ENCODE results near the gene LRRC14B. TPM values are rescaled to one million over a fixed set of nuclear protein-coding genes. Genes with fewer than 3 reads are reported as not detected.
"Not testable (repeated sequence)": the region's sequence is repeated elsewhere in the genome, so short reads cannot be mapped to it uniquely, and the experiment has no call there.

Gene LRRC14B
- total RNA-seq, 2 donors from 2014 or later, result not detected

- H3K9me3 ChIP-seq, result no peaks in the 10 kb centered on the region
- no peaks in the 10 kb centered on the region for H3K4me1 ChIP-seq (ENCODE audit: control insufficient read depth in 1 of 2, low read depth in 2 of 2)
- H3K36me3 ChIP-seq, result no peaks in the 10 kb centered on the region
- no peak for TF ChIP-seq CTCF (IDR thresholded peaks at IDR 0.05)
- no peak for ATAC-seq (ENCODE audit: insufficient number of reproducible peaks, low FRiP score, low read depth)
- no peak overlapping the region for H3K4me3 ChIP-seq
- DNase-seq (ENCODE audit: low spot score), result no peak
- no peaks in the 10 kb centered on the region for H3K27me3 ChIP-seq (replicated peaks; ENCODE audit: insufficient read depth)
- H3K27ac ChIP-seq, result no peak overlapping the region
These were observed 27.5 kb upstream of the LRRC14B start for GRCh38 chr5:163841-164240.

GRCh38 chr5:164244-164643 lies 27.1 kb upstream of the LRRC14B start:
- Histone ChIP-seq H3K9me3 (no peaks in the 10 kb centered on the region), H3K4me1 (ENCODE audit: control insufficient read depth in 1 of 2, low read depth in 2 of 2) (no peaks in the 10 kb centered on the region), H3K4me3 (no peak overlapping the region), H3K27ac (no peak overlapping the region), H3K36me3 (no peaks in the 10 kb centered on the region), H3K27me3 (replicated peaks; ENCODE audit: insufficient read depth) (no peaks in the 10 kb centered on the region)
- ATAC-seq (ENCODE audit: insufficient number of reproducible peaks, low FRiP score, low read depth) (no peak), DNase-seq (ENCODE audit: low spot score) (no peak)
- no peak for TF ChIP-seq CTCF (IDR thresholded peaks at IDR 0.05)

- not testable (repeated sequence) for H3K27ac ChIP-seq; H3K4me3 ChIP-seq; H3K9me3 ChIP-seq; H3K36me3 ChIP-seq; H3K4me1 ChIP-seq (ENCODE audit: control insufficient read depth in 1 of 2, low read depth in 2 of 2); ATAC-seq (ENCODE audit: insufficient number of reproducible peaks, low FRiP score, low read depth); H3K27me3 ChIP-seq (replicated peaks; ENCODE audit: insufficient read depth); DNase-seq (ENCODE audit: low spot score)
These were observed 26.5 kb upstream of the LRRC14B start for GRCh38 chr5:164783-165182.

- no peak for TF ChIP-seq CTCF (IDR thresholded peaks at IDR 0.05)
- Histone ChIP-seq H3K4me1 (ENCODE audit: control insufficient read depth in 1 of 2, low read depth in 2 of 2) (no peaks in the 10 kb centered on the region), H3K27me3 (replicated peaks; ENCODE audit: insufficient read depth) (no peaks in the 10 kb centered on the region), H3K36me3 (no peaks in the 10 kb centered on the region), H3K4me3 (no peak overlapping the region), H3K9me3 (no peaks in the 10 kb centered on the region), H3K27ac (no peak overlapping the region)
- ATAC-seq (ENCODE audit: insufficient number of reproducible peaks, low FRiP score, low read depth), result no peak
- DNase-seq (ENCODE audit: low spot score), result no peak
These were observed 24.6 kb upstream of the LRRC14B start for GRCh38 chr5:166441-167372.

- TF ChIP-seq CTCF (IDR thresholded peaks at IDR 0.05), result no peak
- H3K27me3 ChIP-seq (replicated peaks; ENCODE audit: insufficient read depth), result no peaks in the 10 kb centered on the region
- no peaks in the 10 kb centered on the region for H3K36me3 ChIP-seq
- no peaks in the 10 kb centered on the region for H3K4me1 ChIP-seq (ENCODE audit: control insufficient read depth in 1 of 2, low read depth in 2 of 2)
- ATAC-seq (ENCODE audit: insufficient number of reproducible peaks, low FRiP score, low read depth) (no peak), DNase-seq (ENCODE audit: low spot score) (no peak)
- H3K4me3 ChIP-seq, result no peak overlapping the region
- H3K9me3 ChIP-seq, result no peaks in the 10 kb centered on the region
- no peak overlapping the region for H3K27ac ChIP-seq
These were observed 23.8 kb upstream of the LRRC14B start for GRCh38 chr5:167511-167910.

All from thoracic aorta (tissue), 2 donors.